ENCODE measurements around the gene TUBA4B.
A peak's percentile ranks its signal among the peaks of the same experiment; 100 is the strongest.

Gene TUBA4B

DNA sequence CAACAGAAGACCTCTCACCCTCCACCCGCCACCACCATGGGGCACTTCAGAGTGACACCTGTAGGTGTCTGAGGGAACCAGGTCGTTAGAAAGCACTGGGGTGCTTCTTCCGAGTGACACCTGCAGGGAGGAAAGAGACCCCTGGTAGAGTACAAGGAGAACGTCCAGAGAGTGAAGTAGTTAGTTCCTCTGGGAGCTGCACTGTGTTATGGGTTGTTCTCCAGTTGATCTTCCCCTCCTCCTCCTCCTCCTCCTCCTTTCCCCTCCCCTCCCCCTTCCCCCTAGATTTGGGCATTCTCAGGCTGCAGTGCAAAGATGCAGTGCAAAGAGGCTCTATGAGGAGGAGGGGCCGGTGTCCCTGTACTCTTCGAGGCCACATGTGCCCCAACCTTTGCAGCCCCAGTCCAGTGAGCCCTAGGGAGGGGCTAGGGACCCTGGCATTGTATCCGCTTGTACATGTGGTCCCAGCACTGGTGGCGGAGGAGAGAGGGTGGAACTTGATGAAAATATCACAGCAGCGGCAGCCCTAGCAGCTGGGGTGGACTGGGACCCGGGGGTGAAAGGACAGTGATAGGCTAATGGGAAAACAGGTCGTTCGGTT, 27.0 kb downstream of the TUBA4B start:
- peak; percentile 16 for DNase-seq (ENCODE audit: low spot score)
- TF ChIP-seq, protein P1, sequence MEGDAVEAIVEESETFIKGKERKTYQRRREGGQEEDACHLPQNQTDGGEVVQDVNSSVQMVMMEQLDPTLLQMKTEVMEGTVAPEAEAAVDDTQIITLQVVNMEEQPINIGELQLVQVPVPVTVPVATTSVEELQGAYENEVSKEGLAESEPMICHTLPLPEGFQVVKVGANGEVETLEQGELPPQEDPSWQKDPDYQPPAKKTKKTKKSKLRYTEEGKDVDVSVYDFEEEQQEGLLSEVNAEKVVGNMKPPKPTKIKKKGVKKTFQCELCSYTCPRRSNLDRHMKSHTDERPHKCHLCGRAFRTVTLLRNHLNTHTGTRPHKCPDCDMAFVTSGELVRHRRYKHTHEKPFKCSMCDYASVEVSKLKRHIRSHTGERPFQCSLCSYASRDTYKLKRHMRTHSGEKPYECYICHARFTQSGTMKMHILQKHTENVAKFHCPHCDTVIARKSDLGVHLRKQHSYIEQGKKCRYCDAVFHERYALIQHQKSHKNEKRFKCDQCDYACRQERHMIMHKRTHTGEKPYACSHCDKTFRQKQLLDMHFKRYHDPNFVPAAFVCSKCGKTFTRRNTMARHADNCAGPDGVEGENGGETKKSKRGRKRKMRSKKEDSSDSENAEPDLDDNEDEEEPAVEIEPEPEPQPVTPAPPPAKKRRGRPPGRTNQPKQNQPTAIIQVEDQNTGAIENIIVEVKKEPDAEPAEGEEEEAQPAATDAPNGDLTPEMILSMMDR (IDR thresholded peaks at IDR 0.05; ENCODE audit: borderline replicate concordance, control extremely low read depth, extremely low read depth, insufficient read depth, missing control alignments): peak; percentile 14
- in situ Hi-C loops (cut with MboI; ENCODE audit: low sequenced_read_pairs, unreplicated experiment): loop anchor here (25.0 kb wide), 1 partner anchor 118 kb away; the partner anchor contains the start of genes NHEJ1 and SLC23A3

DNA sequence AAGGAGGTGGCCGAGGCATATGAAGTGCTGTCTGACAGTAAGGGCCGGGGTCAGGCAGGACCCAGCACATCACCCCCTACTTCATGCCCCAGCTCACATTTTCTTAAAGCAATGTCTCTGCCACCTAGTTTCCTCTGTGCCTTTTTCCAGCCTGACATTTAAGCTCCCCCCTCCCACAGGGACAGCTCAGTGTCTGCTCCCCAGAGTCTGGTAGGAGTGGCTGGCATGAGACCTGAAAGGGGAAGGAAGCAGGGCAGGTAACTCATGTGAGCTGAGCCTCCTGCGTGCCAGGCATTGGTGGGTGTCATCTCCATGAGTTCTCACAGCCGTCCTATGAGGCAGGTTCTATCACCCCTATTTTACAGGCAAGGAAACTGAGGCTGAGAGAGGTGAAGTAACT, 27.6 kb downstream of the TUBA4B start:
- in situ Hi-C loops (cut with MboI; ENCODE audit: low sequenced_read_pairs, unreplicated experiment): loop anchor here (25.0 kb wide), 1 partner anchor 118 kb away; the partner anchor contains the start of genes NHEJ1 and SLC23A3
- DNase-seq (ENCODE audit: low spot score): no peak
- TF ChIP-seq, protein P1 (IDR thresholded peaks at IDR 0.05; ENCODE audit: borderline replicate concordance, control extremely low read depth, extremely low read depth, insufficient read depth, missing control alignments): no peak

DNA sequence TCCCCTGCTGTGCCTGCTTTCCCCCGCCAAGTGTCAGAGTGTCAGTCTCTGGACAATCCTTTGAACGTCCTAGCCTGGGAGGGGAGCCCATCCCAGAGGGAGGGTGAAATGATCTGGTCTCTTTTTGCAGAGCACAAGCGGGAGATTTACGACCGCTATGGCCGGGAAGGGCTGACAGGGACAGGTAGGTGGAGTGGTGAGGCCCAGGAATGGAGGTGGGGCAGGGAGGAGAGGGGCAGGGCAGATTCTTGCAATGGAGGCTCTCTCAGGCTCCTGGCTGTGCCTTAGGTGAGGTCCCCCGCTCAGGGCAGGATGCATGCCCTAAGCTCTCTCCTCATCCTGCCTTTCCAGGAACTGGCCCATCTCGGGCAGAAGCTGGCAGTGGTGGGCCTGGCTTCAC, 28.5 kb downstream of the TUBA4B start:
- TF ChIP-seq, protein P1 (IDR thresholded peaks at IDR 0.05; ENCODE audit: borderline replicate concordance, control extremely low read depth, extremely low read depth, insufficient read depth, missing control alignments): no peak
- DNase-seq (ENCODE audit: low spot score): no peak
- in situ Hi-C loops (cut with MboI; ENCODE audit: low sequenced_read_pairs, unreplicated experiment): loop anchor here (25.0 kb wide), 1 partner anchor 119 kb away; the partner anchor contains the start of genes NHEJ1 and SLC23A3

DNA sequence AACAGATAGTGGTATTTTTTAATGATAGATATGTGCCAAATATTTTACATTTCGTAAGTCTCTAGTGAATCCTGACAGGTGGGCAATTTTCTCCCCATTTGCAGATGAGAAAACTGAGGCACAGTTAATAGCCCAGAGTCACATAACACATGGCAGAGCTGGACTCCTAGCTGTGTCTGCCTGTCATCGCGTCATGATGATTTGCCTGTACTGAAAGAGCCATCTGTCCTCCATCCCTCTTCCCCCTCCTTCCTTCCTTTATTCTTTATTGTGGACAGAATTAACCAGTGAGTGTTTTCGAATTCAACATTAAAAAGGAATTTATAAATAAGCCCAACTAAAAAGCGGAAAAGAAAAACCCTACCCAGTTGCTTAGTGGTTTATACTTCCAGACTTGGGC, 29.3 kb downstream of the TUBA4B start:
- TF ChIP-seq, protein P1 (IDR thresholded peaks at IDR 0.05; ENCODE audit: borderline replicate concordance, control extremely low read depth, extremely low read depth, insufficient read depth, missing control alignments): no peak
- in situ Hi-C loops (cut with MboI; ENCODE audit: low sequenced_read_pairs, unreplicated experiment): loop anchor here (25.0 kb wide), 1 partner anchor 120 kb away; the partner anchor contains the start of genes NHEJ1 and SLC23A3
- DNase-seq (ENCODE audit: low spot score): no peak

DNA sequence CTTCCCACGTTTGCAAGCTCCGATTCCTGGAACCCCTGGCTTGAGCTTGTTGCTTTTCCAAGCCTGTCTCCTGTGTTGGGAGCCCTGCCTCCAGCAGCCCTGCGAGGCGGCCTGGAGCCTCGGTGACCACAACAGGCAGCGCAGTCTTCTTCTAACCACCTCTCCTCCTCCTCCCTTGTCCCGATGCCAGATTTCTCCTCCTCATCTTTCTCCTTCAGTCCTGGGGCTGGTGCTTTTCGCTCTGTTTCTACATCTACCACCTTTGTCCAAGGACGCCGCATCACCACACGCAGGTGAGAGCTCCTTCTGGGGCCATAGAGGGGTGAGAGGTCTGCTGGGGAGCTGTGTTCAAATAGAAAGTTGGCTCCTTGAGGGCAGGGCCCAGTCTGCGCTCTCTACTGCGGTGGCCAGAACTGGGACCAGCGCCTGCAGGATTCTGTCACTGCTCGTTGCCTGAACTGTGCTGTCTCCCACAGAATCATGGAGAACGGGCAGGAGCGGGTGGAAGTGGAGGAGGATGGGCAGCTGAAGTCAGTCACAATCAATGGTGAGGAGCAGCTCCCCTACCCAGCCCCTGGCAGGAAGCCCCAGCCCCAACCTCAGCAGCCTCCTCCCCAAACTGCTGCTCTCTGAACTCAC, 30.0 kb downstream of the TUBA4B start:
- no peak for DNase-seq (ENCODE audit: low spot score)
- in situ Hi-C loops (cut with MboI; ENCODE audit: low sequenced_read_pairs, unreplicated experiment): loop anchor here (25.0 kb wide), 1 partner anchor 121 kb away; the partner anchor contains the start of genes NHEJ1 and SLC23A3
- TF ChIP-seq, protein P1 (IDR thresholded peaks at IDR 0.05; ENCODE audit: borderline replicate concordance, control extremely low read depth, extremely low read depth, insufficient read depth, missing control alignments): no peak

DNA sequence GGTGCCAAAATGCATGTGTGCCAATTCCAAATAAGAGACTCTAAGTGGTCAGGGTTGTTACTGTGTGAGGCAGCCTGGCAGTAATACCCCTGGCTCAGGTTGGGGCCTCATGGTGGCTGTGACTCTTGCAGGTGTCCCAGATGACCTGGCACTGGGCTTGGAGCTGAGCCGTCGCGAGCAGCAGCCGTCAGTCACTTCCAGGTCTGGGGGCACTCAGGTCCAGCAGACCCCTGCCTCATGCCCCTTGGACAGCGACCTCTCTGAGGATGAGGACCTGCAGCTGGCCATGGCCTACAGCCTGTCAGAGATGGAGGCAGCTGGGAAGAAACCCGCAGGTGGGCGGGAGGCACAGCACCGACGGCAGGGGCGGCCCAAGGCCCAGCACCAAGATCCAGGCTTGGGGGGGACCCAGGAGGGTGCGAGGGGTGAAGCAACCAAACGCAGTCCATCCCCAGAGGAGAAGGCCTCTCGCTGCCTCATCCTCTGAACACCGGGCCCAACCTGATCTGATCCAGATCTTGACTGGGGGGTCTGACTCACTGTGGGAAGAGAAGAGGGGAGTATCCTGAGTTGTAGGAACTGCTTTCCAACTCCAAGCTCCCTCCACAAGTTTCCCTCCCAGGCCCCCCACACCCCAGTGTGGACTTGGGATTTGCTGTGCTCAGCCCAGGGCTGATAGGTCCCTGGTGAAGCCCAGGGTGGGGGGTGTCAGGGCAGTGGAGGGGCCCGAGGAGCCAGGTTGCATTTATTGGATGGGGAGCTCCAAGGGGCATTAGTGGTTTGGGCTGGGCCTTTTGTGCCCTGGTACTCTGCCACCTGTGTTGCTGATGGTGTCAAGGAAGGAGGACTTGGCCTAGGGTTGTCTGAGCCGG, 31.7 kb downstream of the TUBA4B start:
- TF ChIP-seq, protein P1 (IDR thresholded peaks at IDR 0.05; ENCODE audit: borderline replicate concordance, control extremely low read depth, extremely low read depth, insufficient read depth, missing control alignments): no peak
- peak; percentile 15 for DNase-seq (ENCODE audit: low spot score)
- in situ Hi-C loops (cut with MboI; ENCODE audit: low sequenced_read_pairs, unreplicated experiment): loop anchor here (25.0 kb wide), 1 partner anchor 122 kb away; the partner anchor contains the start of genes NHEJ1 and SLC23A3
